Adrenal gland (tissue), 12 donors: ENCODE measurements around the gene CAT. TPM values are rescaled to one million over a fixed set of nuclear protein-coding genes. Genes with fewer than 3 reads are reported as not detected.

Experiments used
- DNase-seq, 7 donors: peaks; one replicate each; pipeline ENCODE4 v3.0.0-alpha.2; 2019 to 2020
- H3K27ac ChIP-seq, 5 donors: fragments of 200-600 bp; sonication (generic) in 4 of 5; 1 replicate in 3 of 5; 2 replicates in 2 of 5; pipeline versions ENCODE4 v1.5.1 to v1.8.0; 2016 to 2020; ENCODE audit warnings: mild to moderate bottlenecking in 1 of 5
- H3K27me3 ChIP-seq: fragments of 200-600 bp; 2 replicates; pipeline ENCODE4 v1.8.0; 2021
- H3K36me3 ChIP-seq, 2 donors: fragments of 200-600 bp; replicated peaks in 1 of 2; 1 replicate in 1 of 2; 2 replicates in 1 of 2; pipeline versions ENCODE4 v1.5.1 to v1.8.0; 2018 to 2022
- H3K4me1 ChIP-seq, 2 donors: fragments of 200-600 bp; replicated peaks in 1 of 2; 1 replicate in 1 of 2; 2 replicates in 1 of 2; pipeline versions ENCODE4 v1.5.1 to v1.8.0; 2018 to 2021
- H3K4me3 ChIP-seq, 4 donors: fragments of 200-600 bp; sonication (generic) in 3 of 4; one replicate each; pipeline ENCODE4 v1.5.1; 2016 to 2018
- H3K9me3 ChIP-seq, 3 donors: fragments of 200-600 bp; sonication (generic) in 1 of 3; replicated peaks in 1 of 3; 1 replicate in 2 of 3; 2 replicates in 1 of 3; pipeline versions ENCODE4 v1.5.1 to v1.8.0; 2016 to 2021
- POLR2A ChIP-seq, 2 donors: fragments of 450-650 bp; IDR thresholded peaks; one replicate each; pipeline ENCODE4 v1.6.1; 2017; ENCODE audit warnings: antibody characterized with exemption in 2 of 2, mild to moderate bottlenecking in 2 of 2, moderate library complexity in 1 of 2
- WGBS, 4 donors: extraction: QIAGEN DNeasy Blood & Tissue Kit in 2 of 4; methylation state at CpG; one replicate each; pipeline versions ENCODE4 v1.1.5 to v1.1.7; 2013 to 2017; 5-methylcytosine and 5-hydroxymethylcytosine counted together
- intact Hi-C, 2 donors: fragments of 100-400 bp; cut with DNase I; formaldehyde crosslinking; loops; one replicate each; pipeline versions ENCODE4 v1.14.1 to v1.15.0; 2022 to 2023
- polyA plus RNA-seq, 3 donors: library from polyadenylated mRNA; stranded (reverse); fragments of 200-250 nt in 2 of 3; fragments of 350-450 nt in 1 of 3; fragmentation: Illumina TruSeq in 1 of 3; extraction: RNeasy Lipid Tissue Mini Kit (QIAGEN cat#74804) in 1 of 3; gene quantifications; one replicate each; pipeline ENCODE4 v1.2.3, GENCODE V29; 2013 to 2014
- total RNA-seq, 9 donors: library from RNA; depleted of rRNA in 4 of 9; stranded (reverse); fragments of >200 nt in 4 of 9; fragments of 120-200 nt in 1 of 9; fragmentation: NEBNext Ultra II Directional in 1 of 9; extraction: Animal tissue kit (Norgen Biotek cat#: 25700) in 1 of 9; gene quantifications; one replicate each; pipeline versions ENCODE4 v1.1.0 to v1.2.4, GENCODE V29; 2013 to 2023
- TF ChIP-seq, protein P1 (sequence below), 6 experiments: fragments of 450-650 bp in 4 of 6; fragments of 200-600 bp in 2 of 6; sonication (generic) in 1 of 6; IDR thresholded peaks; 1 replicate in 5 of 6; 2 replicates in 1 of 6; pipeline versions ENCODE4 v1.5.1 to v1.8.0; 2016 to 2021; ENCODE audit warnings: antibody characterized with exemption in 6 of 6, mild to moderate bottlenecking in 2 of 6, moderate library complexity in 1 of 6
- donor health status: healthy with polysubstance abuse.
- donor health status: Bipolar disorder and iron deficiency.
- donor health status: DM: yes; HTN: yes; CAD: no.
- donor health status: DM: no; HTN: no; CAD: no.
- donor health status: DM: no; HTN: no; CAD: no.
- donor health status: DM: yes; HTN: yes; CAD: no.

Gene CAT
- total and polyA plus RNA-seq, 12 donors = 45.8 to 302 (median 209) TPM

DNA sequence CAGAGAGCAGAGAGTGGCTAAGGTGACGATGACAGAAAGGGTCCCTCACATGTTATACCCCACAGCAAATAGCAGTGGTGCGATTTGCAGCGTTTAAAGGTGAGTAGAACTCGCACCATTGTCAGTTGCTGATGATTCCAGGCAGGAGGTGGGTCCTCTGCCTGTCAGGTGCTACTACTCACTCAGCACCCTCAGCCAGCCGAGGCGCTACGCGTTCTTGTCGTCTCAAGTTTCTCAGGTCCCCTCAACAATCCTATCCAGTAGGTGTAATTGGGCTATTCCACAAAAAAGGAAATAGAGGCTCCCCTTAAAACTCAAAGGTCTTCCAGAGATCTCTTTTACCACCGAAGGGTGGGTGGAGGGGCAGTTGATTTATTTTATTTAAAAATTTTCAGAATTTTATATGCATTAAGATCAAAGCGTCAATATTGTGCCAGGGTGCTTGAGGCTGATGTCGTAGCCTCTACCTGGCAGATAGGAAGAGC, 56.5 kb downstream of the CAT start:
- no peak overlapping the region for H3K4me3 ChIP-seq
- no peaks in the 10 kb centered on the region for H3K4me1 ChIP-seq
- TF ChIP-seq, protein P1, sequence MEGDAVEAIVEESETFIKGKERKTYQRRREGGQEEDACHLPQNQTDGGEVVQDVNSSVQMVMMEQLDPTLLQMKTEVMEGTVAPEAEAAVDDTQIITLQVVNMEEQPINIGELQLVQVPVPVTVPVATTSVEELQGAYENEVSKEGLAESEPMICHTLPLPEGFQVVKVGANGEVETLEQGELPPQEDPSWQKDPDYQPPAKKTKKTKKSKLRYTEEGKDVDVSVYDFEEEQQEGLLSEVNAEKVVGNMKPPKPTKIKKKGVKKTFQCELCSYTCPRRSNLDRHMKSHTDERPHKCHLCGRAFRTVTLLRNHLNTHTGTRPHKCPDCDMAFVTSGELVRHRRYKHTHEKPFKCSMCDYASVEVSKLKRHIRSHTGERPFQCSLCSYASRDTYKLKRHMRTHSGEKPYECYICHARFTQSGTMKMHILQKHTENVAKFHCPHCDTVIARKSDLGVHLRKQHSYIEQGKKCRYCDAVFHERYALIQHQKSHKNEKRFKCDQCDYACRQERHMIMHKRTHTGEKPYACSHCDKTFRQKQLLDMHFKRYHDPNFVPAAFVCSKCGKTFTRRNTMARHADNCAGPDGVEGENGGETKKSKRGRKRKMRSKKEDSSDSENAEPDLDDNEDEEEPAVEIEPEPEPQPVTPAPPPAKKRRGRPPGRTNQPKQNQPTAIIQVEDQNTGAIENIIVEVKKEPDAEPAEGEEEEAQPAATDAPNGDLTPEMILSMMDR (IDR thresholded peaks at IDR 0.05) = no peak
- no peak for TF ChIP-seq POLR2A (IDR thresholded peaks at IDR 0.05)
- no peaks in the 10 kb centered on the region for H3K36me3 ChIP-seq
- no peaks in the 10 kb centered on the region for H3K9me3 ChIP-seq
- DNase-seq = no peak
- no peak overlapping the region for H3K27ac ChIP-seq
- no peaks in the 10 kb centered on the region for H3K27me3 ChIP-seq
- intact Hi-C loops = loop anchor here (10.0 kb wide), 1 partner anchor 320 kb away; no protein-coding TSS in a partner anchor
- 78 to 88% (median 87%) methylated on average over 12 of the region's 12 CpGs for WGBS, 4 donors

DNA sequence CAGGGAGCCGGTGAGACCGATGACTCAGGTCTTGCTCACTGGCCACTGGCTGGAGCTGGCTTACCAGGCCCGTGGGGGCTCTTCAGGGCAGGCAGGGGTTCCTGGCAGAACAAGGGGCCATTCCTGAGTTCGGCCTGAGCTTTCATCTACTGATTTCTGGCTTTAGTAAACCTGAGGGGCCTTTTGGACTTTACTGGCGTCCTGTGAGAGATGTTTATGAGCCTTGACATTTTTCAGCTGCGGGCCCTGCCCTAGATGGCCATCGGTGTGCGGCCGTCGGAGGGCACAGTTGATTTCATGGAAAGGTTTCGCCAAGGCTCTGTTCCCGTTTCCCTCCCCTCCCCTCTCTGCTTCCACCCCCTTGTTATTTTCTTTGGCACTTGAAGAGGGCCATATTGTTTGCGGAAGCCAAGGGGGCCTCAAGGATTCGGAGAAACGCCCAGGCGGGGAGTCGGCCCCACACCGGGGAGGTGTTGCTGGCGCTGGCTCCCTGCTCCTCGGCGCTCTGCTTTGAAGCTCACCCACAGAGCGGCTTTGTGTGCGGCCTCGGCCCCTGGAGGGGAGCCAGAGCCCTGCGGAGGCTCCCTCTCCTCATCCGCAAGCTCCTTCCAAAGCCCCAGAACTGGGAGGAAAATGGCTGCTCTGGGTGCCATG, 57.1 kb downstream of the CAT start:
- H3K4me1 ChIP-seq = no peaks in the 10 kb centered on the region
- no peaks in the 10 kb centered on the region for H3K27me3 ChIP-seq
- 61 to 71% (median 67%) methylated on average over 25 to 26 of the region's 26 CpGs for WGBS, 4 donors
- no peaks in the 10 kb centered on the region for H3K36me3 ChIP-seq
- DNase-seq = peak in 1 of 7 donors; percentile 17
- no peak overlapping the region for H3K27ac ChIP-seq
- intact Hi-C loops = loop anchor here (10.0 kb wide), 1 partner anchor 321 kb away; no protein-coding TSS in a partner anchor
- no peaks in the 10 kb centered on the region for H3K9me3 ChIP-seq
- TF ChIP-seq, protein P1 (IDR thresholded peaks at IDR 0.05) = no peak
- no peak for TF ChIP-seq POLR2A (IDR thresholded peaks at IDR 0.05)
- H3K4me3 ChIP-seq = no peak overlapping the region

DNA sequence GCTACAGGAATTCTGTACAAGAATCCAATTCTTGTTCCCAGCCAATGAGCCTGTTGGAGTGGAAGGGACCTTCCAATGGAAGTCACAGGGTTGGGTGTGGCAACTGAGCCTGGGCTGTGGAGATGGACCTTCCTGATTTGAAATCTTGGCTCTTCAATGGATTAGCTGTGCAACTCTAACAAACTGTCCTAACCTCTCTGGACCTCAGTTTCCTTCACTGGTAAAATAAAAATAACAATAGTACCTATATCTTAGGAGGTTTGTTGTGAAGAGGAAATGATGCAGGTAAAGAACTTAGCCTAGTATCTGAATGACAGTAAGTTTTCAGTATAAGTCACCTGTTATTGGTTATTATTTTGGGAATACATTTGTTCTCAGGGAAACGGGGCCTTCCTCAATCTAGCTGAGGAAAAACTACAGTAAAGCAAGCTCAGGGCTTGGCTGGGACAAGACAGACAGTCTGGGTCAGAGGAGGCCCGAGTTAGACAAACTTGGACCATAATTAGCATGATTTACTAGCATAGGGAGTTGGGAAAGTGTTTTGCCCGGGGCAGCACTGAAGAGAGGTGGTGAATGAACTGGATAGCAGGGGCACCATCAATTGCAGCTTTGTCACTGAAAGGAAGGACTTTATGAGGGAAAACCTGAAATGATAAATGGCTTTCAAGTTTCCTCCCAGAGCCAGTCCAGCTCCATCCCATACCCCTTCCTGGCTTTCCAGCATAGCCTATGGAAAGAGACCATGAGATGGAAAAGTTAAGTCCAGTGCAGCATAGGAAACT, 61.2 kb downstream of the CAT start:
- TF ChIP-seq, protein P1 (IDR thresholded peaks at IDR 0.05) = no peak
- no peak for TF ChIP-seq POLR2A (IDR thresholded peaks at IDR 0.05)
- H3K36me3 ChIP-seq = no peaks in the 10 kb centered on the region
- H3K9me3 ChIP-seq = no peaks in the 10 kb centered on the region
- no peaks in the 10 kb centered on the region for H3K27me3 ChIP-seq
- no peak overlapping the region for H3K4me3 ChIP-seq
- no peak overlapping the region for H3K27ac ChIP-seq
- WGBS, 4 donors = 59 to 63% (median 61%) methylated on average over 3 of the region's 3 CpGs
- DNase-seq = no peak
- intact Hi-C loops = loop anchor here (10.0 kb wide), 1 partner anchor 325 kb away; no protein-coding TSS in a partner anchor
- H3K4me1 ChIP-seq = no peaks in the 10 kb centered on the region

DNA sequence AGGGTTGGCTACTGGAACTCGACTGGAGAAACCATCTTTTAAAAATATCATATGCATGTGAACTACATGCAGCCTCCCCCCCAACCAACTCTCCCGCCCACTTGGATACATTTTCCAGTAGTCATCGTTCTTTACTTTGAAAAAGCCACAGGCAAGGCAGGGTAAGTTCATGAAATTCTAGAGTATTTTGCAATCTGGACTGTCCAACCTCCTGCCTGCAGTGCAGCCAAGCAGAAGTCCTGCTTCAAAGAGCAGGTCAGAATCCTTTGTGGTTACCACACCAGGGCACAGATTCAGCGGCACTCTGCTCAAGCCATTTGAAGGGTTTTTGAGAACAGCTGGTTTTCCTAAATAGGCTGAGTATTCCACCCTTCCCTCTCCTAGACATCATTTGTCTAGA, 62.8 kb downstream of the CAT start:
- H3K4me1 ChIP-seq = no peaks in the 10 kb centered on the region
- DNase-seq = peak in 2 of 7 donors; percentile 21 to 27
- no peaks in the 10 kb centered on the region for H3K36me3 ChIP-seq
- intact Hi-C loops = no loop called here
- no peak overlapping the region for H3K27ac ChIP-seq
- no peak overlapping the region for H3K4me3 ChIP-seq
- TF ChIP-seq POLR2A (IDR thresholded peaks at IDR 0.05) = no peak
- TF ChIP-seq, protein P1 (IDR thresholded peaks at IDR 0.05) = no peak
- H3K27me3 ChIP-seq = no peaks in the 10 kb centered on the region
- WGBS, 4 donors = 43 to 65% (median 53%) methylated on average over 4 of the region's 4 CpGs
- no peaks in the 10 kb centered on the region for H3K9me3 ChIP-seq
